HepG2 (cell line): ENCODE data around the gene EIF4G3. TPM values are rescaled to one million over a fixed set of nuclear protein-coding genes. Genes with fewer than 3 reads are reported as not detected.

Experiments used
- ARNT2 ChIP-seq: sonication (generic); formaldehyde crosslinking; IDR thresholded peaks from 2 replicates; pipeline ENCODE4 v1.8.0; 2022; ENCODE audit warnings: mild to moderate bottlenecking, low read depth, missing genetic modification reagents, moderate library complexity
- CEBPG ChIP-seq: IDR thresholded peaks from 2 replicates; pipeline ENCODE4 v1.6.1; 2016
- EP300 ChIP-seq, 3 experiments: sonication (generic) in 1 of 3; formaldehyde crosslinking in 1 of 3; IDR thresholded peaks; 2 replicates each; pipeline versions ENCODE4 v1.5.1 to v1.6.1; 2011 to 2020; ENCODE audit warnings: low read depth in 2 of 3, low read length in 2 of 3, borderline replicate concordance in 1 of 3, improper control_type of control experiment in 1 of 3, mild to moderate bottlenecking in 1 of 3, missing genetic modification reagents in 1 of 3, moderate library complexity in 1 of 3
- FOXP1 ChIP-seq, 2 experiments: fragments of 450-650 bp in 1 of 2; IDR thresholded peaks; 2 replicates each; pipeline ENCODE4 v1.6.1; 2017 to 2018; ENCODE audit warnings: antibody characterized with exemption in 1 of 2
- HMG20B ChIP-seq: conservative IDR thresholded peaks from 2 replicates; pipeline ENCODE4 v1.6.1; 2016; ENCODE audit warnings: missing genetic modification reagents, missing compliant biosample characterization
- IKZF4 ChIP-seq: sonication (generic); formaldehyde crosslinking; IDR thresholded peaks from 2 replicates; pipeline ENCODE4 v1.5.1; 2020; ENCODE audit warnings: borderline replicate concordance, mild to moderate bottlenecking, low read depth, missing genetic modification reagents; ENCODE audit errors: not compliant biosample characterization
- KDM6A ChIP-seq: IDR thresholded peaks from 2 replicates; pipeline ENCODE4 v1.6.1; 2016; ENCODE audit warnings: low read depth
- MAF1 ChIP-seq: sonication (generic); formaldehyde crosslinking; IDR thresholded peaks from 2 replicates; pipeline ENCODE4 v1.5.0; 2020; ENCODE audit warnings: missing genetic modification reagents, borderline replicate concordance
- MED1 ChIP-seq: sonication (generic); formaldehyde crosslinking; IDR thresholded peaks from 2 replicates; pipeline ENCODE4 v1.4.0; 2020; ENCODE audit warnings: missing genetic modification reagents
- PHF21A ChIP-seq: sonication (generic); formaldehyde crosslinking; IDR thresholded peaks from 2 replicates; pipeline ENCODE4 v1.5.0; 2020; ENCODE audit warnings: mild to moderate bottlenecking, missing genetic modification reagents
- RBM39 ChIP-seq: fragments of 200-400 bp; formaldehyde crosslinking; IDR thresholded peaks from one replicate; pipeline ENCODE4 v1.6.1; 2018; ENCODE audit warnings: antibody characterized with exemption, mild to moderate bottlenecking, low read depth, low read length; ENCODE audit not compliant: poor library complexity, severe bottlenecking
- ZC3H4 ChIP-seq: sonication (generic); formaldehyde crosslinking; IDR thresholded peaks from 2 replicates; pipeline ENCODE4 v1.4.0; 2020; ENCODE audit warnings: missing genetic modification reagents, borderline replicate concordance
- ZFX ChIP-seq: sonication (generic); formaldehyde crosslinking; IDR thresholded peaks from 2 replicates; pipeline ENCODE4 v1.4.0; 2020; ENCODE audit warnings: mild to moderate bottlenecking, low read depth, missing genetic modification reagents, moderate library complexity
- ZNF678 ChIP-seq: sonication (generic); formaldehyde crosslinking; IDR thresholded peaks from 2 replicates; pipeline ENCODE4 v1.4.0; 2020; ENCODE audit warnings: mild to moderate bottlenecking, missing genetic modification reagents
- polyA plus RNA-seq, 8 experiments: library from polyadenylated mRNA; depleted of rRNA in 3 of 8; stranded (reverse) in 7 of 8; unstranded in 1 of 8; fragments of >200 nt; fragmentation: Illumina TruSeq in 4 of 8; extraction: Trizol in 4 of 8; gene quantifications; 2 replicates each; pipeline versions ENCODE4 v1.2.1 to v1.2.3, GENCODE V29; 2011 to 2016; ENCODE audit warnings: low read depth in 4 of 8, missing spikeins in 1 of 8, mixed read lengths in 1 of 8; ENCODE audit not compliant: insufficient read depth in 1 of 8
- total RNA-seq, 5 experiments: library from RNA; depleted of rRNA; stranded (reverse); fragments of >200 nt; fragmentation: Illumina TruSeq; extraction: Trizol; gene quantifications; 2 replicates each; pipeline ENCODE4 v1.2.3, GENCODE V29; 2016; ENCODE audit warnings: low read depth in 1 of 5
- TF ChIP-seq, protein P1 (sequence below): sonication (generic); formaldehyde crosslinking; IDR thresholded peaks from 2 replicates; pipeline ENCODE4 v1.8.0; 2022; ENCODE audit warnings: missing genetic modification reagents, mild to moderate bottlenecking, borderline replicate concordance
- TF ChIP-seq, protein P2 (sequence below): IDR thresholded peaks from 2 replicates; pipeline ENCODE4 v1.6.1; 2016; ENCODE audit warnings: low read depth, borderline replicate concordance
- TF ChIP-seq, protein P3 (sequence below): sonication (generic); formaldehyde crosslinking; conservative IDR thresholded peaks from 2 replicates; pipeline ENCODE4 v1.4.0; 2020; ENCODE audit warnings: missing genetic modification reagents
- TF ChIP-seq, protein P4 (sequence below): sonication (generic); formaldehyde crosslinking; IDR thresholded peaks from 2 replicates; pipeline ENCODE4 v1.4.0; 2020; ENCODE audit warnings: missing genetic modification reagents
- TF ChIP-seq, protein P5 (sequence below): IDR thresholded peaks from 2 replicates; pipeline ENCODE4 v1.6.1; 2016; ENCODE audit warnings: missing biosample characterization, missing genetic modification reagents, low read depth

The EIF4G3 gene
- total and polyA plus RNA-seq, 2 of the 13 experiments (the other 11 are each of a cell fraction or from before 2014, with no cell fraction given) = 22.2 to 27.6 TPM

DNA sequence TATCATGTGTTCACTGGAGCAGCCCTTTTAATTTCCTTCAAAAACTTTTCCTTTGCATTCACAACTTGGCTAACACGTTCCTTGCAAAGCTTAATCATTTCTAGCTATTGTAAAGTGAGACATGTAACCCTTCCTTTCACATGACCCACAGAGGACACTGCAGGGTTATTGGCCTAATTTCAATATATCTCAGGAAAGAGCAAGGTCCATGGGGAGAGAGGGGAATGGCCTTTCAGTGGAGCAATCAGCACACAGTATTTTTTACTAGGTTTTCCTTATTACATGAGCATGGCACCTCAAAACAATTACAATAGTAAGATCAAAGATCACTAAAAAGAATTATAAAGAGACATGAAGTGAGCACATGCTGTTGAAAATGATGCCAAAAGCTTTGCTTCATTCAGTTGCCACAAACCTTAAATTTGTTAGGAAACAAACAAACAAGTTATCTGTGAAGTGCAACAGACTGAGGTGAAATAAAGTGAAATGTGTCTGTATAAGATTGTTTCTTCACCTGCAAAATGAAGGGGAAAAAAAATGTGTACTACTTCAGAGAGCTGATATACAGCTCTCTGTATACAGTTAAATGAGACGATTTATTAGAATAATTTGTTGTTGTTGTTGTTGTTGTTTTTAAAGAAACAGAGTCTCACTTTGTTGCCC lies 61.5 kb downstream of the EIF4G3 start (continued):
- TF ChIP-seq RBM39 = no peak
- TF ChIP-seq, protein P1, sequence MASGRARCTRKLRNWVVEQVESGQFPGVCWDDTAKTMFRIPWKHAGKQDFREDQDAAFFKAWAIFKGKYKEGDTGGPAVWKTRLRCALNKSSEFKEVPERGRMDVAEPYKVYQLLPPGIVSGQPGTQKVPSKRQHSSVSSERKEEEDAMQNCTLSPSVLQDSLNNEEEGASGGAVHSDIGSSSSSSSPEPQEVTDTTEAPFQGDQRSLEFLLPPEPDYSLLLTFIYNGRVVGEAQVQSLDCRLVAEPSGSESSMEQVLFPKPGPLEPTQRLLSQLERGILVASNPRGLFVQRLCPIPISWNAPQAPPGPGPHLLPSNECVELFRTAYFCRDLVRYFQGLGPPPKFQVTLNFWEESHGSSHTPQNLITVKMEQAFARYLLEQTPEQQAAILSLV = no peak
- TF ChIP-seq FOXP1 (IDR thresholded peaks at IDR 0.05) = peak; percentile 43; the same call in 1 of the 2 replicates
- TF ChIP-seq FOXP1 (CRISPR knock-in tag; IDR thresholded peaks at IDR 0.05) = peak; percentile 59
- peak; percentile 70 for TF ChIP-seq KDM6A (CRISPR knock-in tag)
- peak; percentile 74; the same call in 1 of the 2 replicates for TF ChIP-seq HMG20B (CRISPR knock-in tag)
- TF ChIP-seq ZC3H4 (CRISPR knock-in tag) = no peak
- peak; percentile 49 to 66; a peak in 3 of 4 replicates for TF ChIP-seq EP300 (IDR thresholded peaks at IDR 0.05; ENCODE audit: low read depth in 2 of 2, low read length in 2 of 2)
- 0 out of 2 replicates have a peak, but pooled peaks have one; percentile 30 for TF ChIP-seq EP300 (CRISPR knock-in tag; IDR thresholded peaks at IDR 0.05; ENCODE audit: borderline replicate concordance)
- TF ChIP-seq, protein P2, sequence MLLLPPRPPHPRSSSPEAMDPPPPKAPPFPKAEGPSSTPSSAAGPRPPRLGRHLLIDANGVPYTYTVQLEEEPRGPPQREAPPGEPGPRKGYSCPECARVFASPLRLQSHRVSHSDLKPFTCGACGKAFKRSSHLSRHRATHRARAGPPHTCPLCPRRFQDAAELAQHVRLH (CRISPR knock-in tag) = no peak
- TF ChIP-seq, protein P3, sequence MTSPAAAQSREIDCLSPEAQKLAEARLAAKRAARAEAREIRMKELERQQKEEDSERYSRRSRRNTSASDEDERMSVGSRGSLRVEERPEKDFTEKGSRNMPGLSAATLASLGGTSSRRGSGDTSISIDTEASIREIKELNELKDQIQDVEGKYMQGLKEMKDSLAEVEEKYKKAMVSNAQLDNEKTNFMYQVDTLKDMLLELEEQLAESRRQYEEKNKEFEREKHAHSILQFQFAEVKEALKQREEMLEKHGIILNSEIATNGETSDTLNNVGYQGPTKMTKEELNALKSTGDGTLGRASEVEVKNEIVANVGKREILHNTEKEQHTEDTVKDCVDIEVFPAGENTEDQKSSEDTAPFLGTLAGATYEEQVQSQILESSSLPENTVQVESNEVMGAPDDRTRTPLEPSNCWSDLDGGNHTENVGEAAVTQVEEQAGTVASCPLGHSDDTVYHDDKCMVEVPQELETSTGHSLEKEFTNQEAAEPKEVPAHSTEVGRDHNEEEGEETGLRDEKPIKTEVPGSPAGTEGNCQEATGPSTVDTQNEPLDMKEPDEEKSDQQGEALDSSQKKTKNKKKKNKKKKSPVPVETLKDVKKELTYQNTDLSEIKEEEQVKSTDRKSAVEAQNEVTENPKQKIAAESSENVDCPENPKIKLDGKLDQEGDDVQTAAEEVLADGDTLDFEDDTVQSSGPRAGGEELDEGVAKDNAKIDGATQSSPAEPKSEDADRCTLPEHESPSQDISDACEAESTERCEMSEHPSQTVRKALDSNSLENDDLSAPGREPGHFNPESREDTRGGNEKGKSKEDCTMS (CRISPR knock-in tag) = no peak
- peak; percentile 78 for TF ChIP-seq CEBPG (CRISPR knock-in tag)
- TF ChIP-seq, protein P4, sequence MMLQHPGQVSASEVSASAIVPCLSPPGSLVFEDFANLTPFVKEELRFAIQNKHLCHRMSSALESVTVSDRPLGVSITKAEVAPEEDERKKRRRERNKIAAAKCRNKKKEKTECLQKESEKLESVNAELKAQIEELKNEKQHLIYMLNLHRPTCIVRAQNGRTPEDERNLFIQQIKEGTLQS (CRISPR knock-in tag) = no peak
- no peak for TF ChIP-seq IKZF4
- TF ChIP-seq ARNT2 (CRISPR knock-in tag) = no peak
- TF ChIP-seq ZFX (CRISPR knock-in tag) = peak; percentile 35
- TF ChIP-seq, protein P5, sequence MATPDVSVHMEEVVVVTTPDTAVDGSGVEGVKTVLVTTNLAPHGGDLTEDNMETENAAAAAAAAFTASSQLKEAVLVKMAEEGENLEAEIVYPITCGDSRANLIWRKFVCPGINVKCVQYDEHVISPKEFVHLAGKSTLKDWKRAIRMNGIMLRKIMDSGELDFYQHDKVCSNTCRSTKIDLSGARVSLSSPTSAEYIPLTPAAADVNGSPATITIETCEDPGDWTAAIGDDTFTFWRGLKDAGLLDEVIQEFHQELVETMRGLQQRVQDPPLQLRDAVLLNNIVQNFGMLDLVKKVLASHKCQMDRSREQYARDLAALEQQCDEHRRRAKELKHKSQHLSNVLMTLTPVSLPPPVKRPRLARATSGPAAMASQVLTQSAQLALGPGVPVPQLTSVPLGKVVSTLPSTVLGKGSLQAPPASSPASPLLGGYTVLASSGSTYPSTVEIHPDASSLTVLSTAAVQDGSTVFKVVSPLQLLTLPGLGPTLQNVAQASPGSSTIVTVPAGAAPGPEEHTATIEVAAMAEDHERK = no peak
- TF ChIP-seq PHF21A (CRISPR knock-in tag) = peak; percentile 85
- TF ChIP-seq ZNF678 = no peak
- no peak for TF ChIP-seq MAF1 (CRISPR knock-in tag)
- peak; percentile 70 for TF ChIP-seq MED1
